ENCODE results near the gene RGS16.

RGS16 gene

DNA sequence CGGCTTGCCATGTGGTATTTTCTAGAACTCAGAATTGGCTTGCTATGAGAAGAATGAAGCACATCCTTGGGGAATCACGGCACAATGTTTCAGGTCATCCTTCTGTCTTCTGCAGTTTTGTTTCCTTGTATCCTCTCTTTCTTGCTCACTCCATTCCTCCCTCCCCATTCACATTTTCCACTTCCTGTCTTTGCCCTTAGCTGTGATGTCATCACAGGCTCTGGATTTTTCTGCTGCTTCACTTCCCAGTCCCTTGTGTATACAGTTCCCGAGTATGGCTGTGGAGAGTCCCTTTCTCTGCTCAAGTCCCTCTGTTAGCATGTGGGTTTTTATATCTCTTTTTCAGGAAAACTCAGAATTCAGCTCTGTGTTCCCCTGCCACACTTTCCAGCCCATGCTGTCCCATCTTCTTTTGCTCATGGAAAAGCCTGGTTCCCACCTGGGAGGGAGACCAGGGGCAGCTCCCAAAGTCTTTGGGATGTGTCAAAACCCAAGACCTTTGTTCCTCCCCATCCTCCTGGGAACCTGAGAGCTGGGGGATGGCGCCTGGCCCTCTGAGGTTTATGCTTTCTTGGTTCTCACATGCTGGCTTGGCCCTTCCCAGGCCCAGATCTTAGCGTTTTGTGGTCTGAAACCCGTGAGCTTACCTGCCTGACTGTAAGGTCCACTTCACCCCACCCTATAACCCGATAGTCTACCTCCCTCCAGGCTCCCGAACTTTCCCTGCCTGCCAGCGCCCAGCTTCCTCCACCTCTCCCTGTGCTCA is 4.8 kb upstream of the RGS16 start:
- peak; percentile 30 to 52 (median 40) for DNase-seq

DNA sequence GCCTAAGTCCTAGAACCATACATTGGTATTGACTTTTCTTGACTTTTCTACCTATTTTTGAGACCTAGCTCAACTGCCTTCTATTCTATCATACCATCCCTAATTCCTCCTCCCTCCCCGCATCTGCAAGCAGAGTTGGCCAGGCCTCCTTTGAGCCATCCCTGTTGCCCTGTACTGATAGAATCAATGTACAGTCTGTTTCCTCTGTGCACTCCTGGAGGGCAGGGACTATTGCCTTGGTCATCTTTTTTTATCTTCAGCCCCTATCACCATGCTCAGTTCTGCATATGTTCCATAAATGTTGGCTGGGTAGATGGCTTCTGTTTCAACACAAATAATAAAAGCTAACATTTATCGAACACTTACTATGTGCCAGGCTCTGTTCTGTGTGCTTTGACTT is 4.0 kb upstream of the RGS16 start:
- no peak for DNase-seq

DNA sequence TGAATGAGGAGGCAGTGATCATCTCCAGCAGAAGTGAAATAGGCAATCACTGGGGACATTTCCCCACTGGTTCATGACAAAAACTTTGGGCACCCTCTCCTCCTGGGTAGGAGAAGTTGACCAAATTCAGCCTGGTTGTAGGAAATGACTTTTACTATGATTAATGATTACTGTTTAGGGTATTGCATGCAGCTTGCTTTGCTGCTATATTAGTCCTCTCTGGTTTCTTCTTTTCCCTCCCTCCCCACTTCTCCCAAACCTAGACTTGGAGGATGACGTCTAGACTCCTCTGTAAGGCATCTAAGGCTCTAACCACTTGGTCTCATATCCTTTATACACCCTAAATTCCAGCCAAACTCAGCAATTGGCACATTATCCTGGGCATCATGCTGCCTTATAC is 3.4 kb upstream of the RGS16 start:
- DNase-seq, result peak in 1 of 4 experiments; percentile 33

DNA sequence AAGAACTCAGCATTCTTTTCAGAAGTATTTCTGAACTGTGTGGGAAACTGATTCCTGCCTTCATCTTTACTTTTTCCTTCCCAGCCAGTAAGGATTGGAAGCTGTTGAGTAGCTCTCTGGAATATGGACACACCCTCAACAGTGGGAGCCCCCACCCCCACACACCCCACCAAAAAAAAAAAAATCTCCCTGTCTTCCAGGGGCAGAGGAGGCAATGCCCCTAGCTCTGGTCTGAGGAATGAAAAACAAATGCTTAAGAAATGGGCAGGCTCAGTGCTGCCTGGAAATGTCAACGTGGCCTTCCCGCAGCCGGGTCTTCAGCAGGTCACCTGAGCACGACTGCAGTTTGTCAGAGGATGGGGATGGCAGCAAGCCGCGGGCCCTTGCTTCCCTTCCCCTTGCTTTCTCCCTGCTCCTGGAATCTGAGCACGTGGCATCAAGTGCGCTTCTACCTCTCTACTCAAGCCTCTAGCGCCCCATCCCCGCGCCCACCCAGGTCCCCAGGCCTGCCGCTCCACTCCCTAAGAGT is 479 bp downstream of the RGS16 start:
- no peak for DNase-seq

DNA sequence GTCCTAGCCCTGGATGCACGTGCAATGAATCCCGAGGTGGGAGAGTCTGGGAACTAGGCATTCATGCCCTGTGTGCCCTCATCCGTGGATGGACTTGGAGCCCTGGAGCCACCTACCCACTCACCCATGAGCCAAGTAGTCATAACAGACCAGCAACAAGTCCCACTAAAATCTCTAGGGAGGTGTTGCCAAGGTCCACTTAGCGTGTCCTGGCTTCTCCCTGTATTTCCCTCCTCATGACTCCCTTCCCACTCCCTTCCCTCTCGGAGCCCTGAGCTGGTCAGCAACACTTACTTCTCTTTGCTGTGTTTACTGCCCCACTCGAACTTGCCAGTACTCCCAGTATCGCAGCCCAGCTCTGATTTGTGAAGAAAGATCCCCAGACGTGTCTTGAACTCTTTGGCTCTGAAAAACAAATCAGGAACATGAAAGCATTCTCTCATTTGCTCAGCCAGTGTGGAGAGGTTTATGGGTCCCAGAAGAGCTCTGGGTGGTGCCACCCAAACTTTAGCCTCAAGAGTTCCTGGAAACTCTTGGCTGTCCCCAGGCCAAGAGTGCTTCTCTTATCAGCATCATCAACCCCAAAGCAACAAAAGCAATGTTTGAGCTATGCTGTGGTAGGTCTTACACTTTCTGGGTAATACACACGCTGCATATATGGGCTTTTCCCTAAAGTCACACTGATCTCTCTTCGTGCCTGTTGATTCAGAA is 1.1 kb downstream of the RGS16 start:
- DNase-seq, result no peak

DNA sequence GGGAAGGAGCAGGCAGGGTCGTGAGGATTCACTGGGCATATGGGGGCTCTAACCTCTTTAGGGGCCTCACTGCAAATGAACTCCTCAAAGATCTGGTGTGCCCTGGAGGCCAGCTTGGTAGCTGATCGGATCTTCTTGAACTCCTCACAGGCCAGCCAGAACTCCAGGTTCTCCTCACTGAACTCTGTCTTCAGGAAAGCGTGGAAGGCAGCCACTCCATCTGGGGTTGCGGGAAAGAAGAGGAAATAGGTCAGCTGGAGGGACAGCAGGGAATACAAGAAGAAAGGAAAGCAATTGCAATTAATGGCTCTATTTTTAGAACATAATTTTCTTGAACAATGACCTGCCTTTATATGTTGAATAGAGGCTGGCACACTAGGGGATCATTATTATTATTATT is 2.3 kb downstream of the RGS16 start:
- DNase-seq, result no peak

DNA sequence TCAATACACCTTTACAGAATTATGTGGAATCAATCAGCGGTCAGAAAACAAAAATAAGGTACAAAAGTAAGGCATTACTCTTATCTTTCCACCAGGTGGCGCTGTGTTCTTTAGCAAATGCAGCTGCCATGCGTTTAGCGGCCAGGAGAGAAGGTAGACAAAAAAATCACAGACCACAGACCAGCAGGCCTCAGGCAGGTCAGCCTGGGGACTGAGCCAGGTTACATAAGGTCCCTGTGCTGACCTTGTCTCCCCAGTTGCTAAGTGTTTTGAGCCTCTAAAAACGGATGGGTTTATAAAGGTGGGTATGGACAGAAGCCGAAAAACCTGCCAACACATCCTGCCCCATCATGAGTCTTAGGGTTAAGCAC is 2.8 kb downstream of the RGS16 start:
- peak; percentile 78 to 95 (median 82) for DNase-seq

DNA sequence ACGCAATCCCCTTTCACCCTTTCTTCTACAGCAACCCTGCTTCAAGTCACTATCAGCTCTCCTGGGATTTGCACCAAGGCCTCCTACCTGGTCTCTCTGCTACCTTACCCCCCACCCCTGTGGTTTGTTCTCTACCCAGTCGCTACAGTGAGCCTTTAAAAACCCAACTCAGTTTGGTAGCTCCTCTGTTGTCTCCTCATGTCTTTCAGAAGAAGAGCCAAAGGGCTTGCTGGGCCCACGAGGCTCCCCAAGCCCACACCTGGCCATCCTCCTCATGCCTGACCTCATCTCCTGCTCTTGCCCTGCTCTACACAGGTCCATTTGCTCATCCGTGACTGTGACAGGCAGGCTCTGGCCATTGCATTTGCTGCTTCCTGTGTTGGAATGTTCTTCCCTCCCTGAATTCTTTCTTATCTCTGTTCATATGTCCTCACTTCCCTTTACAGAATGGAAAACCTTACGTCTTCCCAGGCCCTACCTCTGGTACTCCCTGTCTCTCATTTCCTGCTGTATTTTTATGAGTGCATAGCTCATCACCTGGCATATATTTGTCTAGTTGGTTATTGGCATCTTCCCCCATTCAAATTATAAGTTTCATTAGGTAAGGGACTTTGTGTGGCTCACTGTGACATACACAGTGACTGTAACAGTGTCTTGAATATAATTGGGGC is 3.3 kb downstream of the RGS16 start:
- DNase-seq, result no peak

DNA sequence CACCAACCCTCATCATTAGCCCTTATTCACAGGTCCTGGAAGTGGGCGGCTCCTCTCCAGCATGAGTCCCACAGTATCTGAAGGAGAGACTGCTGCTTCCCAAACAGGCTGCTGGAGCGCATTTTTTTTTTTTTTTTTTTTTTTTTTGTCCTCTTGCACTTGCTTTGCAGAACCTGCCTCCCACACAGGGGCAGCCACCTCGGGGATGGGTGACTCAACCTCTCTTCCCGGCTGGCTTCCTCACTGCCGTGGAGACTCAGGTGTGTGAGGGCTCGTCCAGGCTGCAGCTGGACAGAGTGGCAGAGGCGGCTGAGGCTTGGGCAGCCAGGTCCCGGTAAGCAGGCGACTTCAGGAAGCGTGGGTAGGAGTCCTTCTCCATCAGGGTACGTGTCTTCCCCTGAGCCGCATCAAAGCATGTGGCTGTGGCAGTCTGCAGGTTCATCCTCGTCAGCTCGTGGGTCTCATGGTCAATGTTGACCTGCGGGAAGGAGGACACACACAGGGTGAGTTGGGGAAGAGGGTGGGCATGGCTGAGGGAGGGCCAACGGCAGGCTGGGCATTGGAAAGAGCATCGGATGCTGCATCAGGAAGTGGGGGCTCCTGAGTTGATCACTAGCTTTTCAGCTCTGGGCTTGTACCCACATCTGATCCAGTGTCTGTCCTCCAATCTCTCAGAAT is 4.0 kb downstream of the RGS16 start:
- DNase-seq, result peak in 2 of 4 experiments; percentile 22 to 49

DNA sequence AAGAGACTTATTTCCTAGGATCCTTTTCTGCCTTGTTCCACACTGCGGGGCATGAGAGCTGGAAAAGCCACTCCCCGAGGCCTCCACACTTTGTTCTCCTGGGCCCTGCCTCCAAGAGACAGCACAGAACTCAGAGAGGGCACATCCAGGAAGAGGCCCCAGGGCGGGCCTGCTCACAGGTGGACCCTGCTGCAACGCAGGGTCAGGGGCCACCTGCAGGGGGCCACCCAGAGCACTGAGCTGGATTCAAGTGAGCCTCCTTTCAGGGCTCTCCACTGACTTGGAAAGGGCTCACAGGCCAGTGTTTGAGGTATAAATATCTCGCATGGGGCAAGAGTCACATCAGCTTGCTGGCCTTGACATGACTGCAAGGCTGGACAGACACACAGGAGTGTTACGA is 4.8 kb downstream of the RGS16 start:
- DNase-seq, result peak in 1 of 4 experiments; percentile 30

DNA sequence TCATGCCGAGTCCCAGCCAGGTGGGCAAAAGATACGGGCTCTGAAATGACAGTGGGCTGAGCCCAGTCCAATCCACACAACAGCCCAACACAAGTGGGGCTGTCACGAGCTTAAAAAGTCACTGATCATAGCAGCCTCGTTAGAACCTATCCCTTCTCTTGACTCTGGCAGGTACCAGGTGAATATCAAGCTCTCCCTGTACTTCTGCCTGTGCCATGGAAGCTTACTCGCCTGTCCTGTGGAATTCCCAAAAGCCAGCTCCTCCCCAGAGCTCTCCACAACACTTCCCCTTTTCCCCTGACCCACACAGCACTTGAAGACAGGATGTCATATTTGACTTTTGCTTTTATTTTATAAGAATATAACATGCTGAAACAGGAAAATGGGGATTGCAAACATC is 5.9 kb downstream of the RGS16 start:
- peak; percentile 23 to 60 (median 50) for DNase-seq

DNA sequence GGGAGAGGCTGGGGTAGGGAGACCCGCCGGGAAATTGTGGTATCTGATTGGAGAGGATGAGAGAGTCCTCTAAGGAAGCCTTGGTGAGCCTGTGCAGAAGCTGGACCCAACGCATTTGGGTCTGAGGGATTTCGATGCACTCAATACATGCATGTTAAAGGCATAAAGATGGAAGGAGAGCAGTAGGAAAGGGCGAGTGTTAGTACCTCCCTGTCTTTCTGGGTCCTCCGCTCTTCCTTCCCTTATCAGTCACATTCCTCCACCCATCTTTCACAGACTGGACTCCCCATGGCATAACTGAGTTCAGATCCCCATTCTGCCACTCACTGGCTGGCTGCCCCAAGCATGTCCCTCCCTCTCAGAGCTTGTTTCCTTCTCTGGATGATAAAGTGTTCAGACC is 7.3 kb downstream of the RGS16 start:
- no peak for DNase-seq

DNA sequence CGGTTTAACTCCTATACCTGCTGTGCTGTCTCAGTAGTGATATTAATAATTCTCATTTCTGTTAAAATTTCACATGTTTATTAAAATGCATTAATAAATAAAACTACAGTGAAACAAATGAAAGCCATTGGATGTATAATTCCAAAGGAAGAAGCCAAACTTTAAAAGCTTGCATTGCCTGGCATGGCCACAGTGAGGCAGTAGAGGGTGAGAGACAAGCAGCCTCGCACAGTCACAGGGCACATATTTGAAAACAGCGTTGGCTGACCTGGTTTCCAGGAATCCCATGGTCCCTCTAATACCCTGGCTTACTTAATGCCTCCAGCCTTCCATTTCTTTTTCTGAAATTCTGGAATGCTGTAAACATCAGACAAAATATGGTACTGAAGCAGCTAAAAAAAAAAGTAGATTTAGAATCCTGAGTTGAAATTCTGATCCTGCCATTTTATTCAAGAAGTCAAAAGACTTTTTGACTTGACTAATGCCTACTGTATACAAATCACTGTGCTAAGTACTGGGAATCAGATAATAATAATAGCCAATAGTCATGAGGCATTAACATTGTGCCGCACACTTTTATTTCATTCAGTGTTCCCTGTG is 8.4 kb downstream of the RGS16 start:
- DNase-seq, result peak; percentile 72 to 80 (median 79)

DNA sequence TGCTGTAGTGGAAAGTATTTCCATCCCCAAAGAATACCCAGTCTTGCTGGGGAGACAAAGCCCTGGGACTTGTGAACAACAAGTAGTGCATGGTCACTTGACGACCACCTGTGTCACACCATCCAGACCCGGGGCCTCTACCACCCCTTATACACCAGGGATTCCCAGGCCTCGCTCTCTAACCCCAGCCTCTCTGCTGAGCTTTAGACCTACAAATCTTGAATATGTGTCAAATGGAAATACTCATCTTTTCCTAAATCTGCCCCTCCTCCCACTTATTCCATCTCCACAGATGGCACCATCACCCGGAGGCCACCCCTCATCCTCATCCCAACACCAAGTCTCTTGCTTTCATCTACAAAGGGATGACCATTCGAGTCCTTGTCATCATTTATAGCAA is 14.3 kb downstream of the RGS16 start:
- DNase-seq, result no peak

DNA sequence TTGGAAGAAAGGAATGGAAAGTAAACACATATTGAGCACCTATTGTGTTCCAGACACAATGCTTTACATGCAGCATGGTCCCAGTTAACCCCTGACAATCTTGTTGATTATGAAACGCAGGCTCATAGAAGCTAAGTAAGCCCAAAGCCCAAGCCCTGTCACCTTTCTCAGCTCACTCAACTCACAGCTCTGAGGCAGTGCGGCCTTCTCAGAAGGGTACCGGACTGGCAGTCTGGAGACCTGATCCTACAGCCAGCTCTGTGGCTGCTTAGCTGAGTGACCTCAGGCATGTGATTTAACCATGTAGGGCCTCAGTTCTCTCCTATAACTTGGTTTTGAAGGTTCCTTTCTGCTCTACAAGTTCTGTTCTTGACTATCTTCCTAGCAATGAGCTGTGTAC is 14.7 kb downstream of the RGS16 start:
- no peak for DNase-seq

DNA sequence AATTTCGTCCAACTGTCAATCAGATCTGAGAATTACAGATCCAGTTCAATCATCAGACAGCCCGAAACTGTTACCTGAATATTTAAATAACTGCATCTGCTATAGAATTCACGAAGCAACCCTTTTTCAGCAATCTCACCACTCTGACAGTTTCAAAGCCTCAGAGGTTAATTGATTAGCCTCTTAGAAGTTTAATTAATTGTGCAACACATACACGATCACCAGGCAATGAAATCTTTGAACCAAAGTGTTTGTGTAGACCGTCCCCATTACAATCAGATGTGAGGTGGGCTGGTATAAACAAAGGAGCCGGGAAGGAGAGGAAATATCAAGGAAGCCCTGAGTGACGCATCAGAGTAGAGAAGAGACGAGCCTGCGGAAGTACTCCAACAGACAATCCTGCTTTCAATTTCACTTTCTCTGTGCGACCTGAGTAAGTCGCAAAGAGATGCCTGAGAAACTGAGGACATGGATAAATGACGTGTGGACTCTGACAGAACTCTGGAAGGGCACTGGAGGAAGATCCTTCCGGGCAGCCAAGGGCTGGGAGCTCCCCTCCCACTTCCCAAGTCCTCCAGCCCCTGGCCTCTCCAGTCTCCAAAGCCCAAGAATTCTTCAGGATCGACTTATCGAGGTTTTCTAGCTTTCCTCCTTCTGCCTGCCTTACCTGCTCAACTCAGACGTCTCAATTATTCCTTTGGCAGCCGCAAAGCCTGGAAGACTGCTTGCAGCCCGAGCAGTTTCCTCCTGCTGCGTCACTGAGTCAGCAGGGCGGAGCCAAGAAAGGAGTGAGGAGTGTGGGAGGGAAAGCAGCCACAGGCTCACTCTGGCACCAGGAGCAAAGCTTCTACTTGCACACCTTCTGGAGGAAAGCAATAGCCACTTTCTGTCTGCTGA is 15.4 kb downstream of the RGS16 start, which contains the start of gene RNASEL:
Gene RNASEL, minus strand, starts transcription at position 757 of the 897 bp plus-strand sequence. CDS start 2,450 bp downstream, outside the sequence.
- peak; percentile 72 to 85 (median 81) for DNase-seq

DNA sequence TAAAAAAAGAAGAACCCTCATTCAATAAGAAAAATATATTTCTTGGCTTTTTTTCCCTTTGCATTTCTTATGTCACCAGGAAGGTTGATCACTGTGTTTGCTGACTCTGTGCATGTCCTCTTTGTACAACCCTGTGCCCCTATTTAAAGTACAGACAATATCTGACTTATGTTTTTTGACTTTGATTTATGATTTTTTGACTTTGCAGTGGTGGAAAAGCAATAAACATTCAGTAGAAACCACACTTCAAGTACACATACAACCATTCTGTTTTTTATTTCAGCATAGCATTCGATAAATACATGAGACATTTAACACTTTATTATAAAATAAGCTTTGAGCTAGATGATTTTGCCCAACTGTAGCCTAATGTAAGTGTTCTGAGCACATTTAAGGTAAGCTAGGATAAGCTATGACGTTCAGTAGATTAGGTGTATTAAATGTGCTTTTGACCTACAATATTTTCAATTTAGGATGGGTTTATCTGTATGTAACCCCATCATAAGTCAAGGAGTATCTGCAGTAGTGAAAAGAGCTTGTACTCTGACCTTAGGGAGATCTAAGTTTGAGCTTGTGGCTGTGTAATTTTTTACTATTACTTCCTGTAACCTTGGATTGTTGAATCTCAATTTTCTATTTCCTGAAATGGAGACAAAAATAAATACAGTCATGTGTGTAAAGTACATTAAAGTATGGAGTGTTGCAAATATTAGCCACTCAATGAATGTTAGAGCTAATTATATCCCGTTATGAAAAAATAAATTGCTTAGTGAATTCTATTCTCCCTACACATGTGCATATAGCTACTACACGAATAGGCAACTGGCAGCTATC is 16.3 kb downstream of the RGS16 start:
- peak in 1 of 4 experiments; percentile 28 for DNase-seq

DNA sequence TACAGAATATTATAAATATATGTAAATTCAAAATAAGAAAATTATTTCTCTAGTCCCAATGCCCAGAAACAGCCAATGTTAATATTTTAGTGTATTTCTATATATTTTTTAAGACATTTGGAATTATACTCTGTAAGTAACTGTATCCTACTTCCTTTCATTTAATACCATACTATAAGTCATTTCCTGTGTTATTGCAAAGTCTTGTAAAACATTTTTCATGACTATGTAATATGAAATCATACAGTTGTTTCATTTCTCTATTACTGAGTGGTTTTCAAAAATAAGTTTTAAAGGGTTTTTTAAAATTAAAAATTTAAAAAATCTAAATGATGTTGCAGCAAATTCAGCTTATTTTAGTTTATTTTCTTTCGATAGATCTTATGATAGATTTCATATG is 17.1 kb downstream of the RGS16 start:
- DNase-seq, result peak in 1 of 4 experiments; percentile 40

DNA sequence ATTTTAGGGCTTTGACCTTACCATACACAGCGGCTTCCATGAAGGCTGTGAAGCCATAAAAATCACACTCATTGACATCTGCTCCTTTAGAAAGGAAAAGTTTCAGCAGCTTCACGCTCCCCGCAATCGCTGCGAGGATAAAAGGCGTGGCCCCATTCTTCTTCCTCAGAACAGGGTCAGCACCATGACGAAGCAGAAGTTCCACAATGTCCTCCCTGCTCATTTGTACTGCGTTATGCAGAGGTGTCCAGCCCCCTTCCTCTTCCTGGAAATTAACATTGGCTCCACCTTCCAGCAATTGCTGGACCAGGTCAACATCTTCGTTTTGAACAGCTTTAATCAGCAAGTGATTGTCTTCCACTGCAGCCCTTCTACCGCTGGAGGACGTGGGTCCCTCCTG is 17.8 kb downstream of the RGS16 start:
- no peak for DNase-seq

DNA sequence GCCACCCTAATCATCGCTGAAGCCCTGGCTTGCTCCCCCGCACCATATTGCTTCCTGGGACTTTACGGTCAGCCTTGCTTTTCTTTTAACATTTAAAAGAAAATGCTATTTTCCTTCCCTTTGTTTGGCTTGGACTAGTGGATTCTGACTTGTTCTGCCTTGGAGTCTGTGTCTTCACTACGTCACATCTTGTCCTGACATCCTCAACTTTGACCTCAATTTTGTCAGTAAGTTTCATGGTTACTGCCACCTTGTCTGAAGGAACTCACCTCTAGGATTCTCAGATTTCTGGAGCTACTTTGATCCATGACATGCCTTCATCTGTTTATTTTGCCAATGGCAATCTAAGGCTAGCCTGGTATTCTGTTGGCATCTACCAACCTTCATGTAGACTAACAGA is 19.4 kb downstream of the RGS16 start:
- no peak for DNase-seq
